ENCODE data around the gene TICAM2.

Gene TICAM2

GRCh38 chr5:115542651-115543364 is 59.5 kb downstream of the TICAM2 start:
- Histone ChIP-seq H4K20me1 (ENCODE audit: insufficient read depth, low read length) (peaks cover 59% of the 10 kb centered on the region), H3K36me3 (replicated peaks; ENCODE audit: low read depth, low read length) (peaks cover 53% of the 10 kb centered on the region), H3K27ac (ENCODE audit: low read length) (no peak overlapping the region), H3K4me2 (ENCODE audit: low read length) (peak overlapping the region; percentile 99), H3K27me3 (ENCODE audit: low read depth, low read length) (no peaks in the 10 kb centered on the region), H3K9ac (ENCODE audit: low read length) (peak overlapping the region; percentile 78), H2AFZ (ENCODE audit: low read depth, low read length) (no peak overlapping the region), H3K4me1 (ENCODE audit: low read length) (peaks cover 34% of the 10 kb centered on the region), H3K4me3 (ENCODE audit: low read length) (peak overlapping the region; percentile 94), H3K79me2 (ENCODE audit: low read length) (peaks cover 67% of the 10 kb centered on the region), H3K9me3 (ENCODE audit: insufficient read depth, low read length) (0 out of 2 replicates have a peak, but pooled peaks cover 8% of the 10 kb centered on the region)
- no peak for TF ChIP-seq CTCF (IDR thresholded peaks at IDR 0.05; ENCODE audit: low read depth, low read length)
- no peak for TF ChIP-seq EZH2phosphoT487 (IDR thresholded peaks at IDR 0.05; ENCODE audit: low read depth)

GRCh38 chr5:115542086-115542485 is 60.2 kb downstream of the TICAM2 start:
- peaks cover 65% of the 10 kb centered on the region for H4K20me1 ChIP-seq (ENCODE audit: insufficient read depth, low read length)

GRCh38 chr5:115541611-115542010 is 60.7 kb downstream of the TICAM2 start:
- peaks cover 70% of the 10 kb centered on the region for H4K20me1 ChIP-seq (ENCODE audit: insufficient read depth, low read length)

More at GRCh38 chr5:115542086-115542485, 60.2 kb downstream of the TICAM2 start:
- peaks cover 57% of the 10 kb centered on the region for H3K36me3 ChIP-seq (replicated peaks; ENCODE audit: low read depth, low read length)
- H3K4me2 ChIP-seq (ENCODE audit: low read length): peak overlapping the region; percentile 99
- no peak overlapping the region for H2AFZ ChIP-seq (ENCODE audit: low read depth, low read length)
- TF ChIP-seq CTCF (IDR thresholded peaks at IDR 0.05; ENCODE audit: low read depth, low read length): no peak
- no peak for TF ChIP-seq EZH2phosphoT487 (IDR thresholded peaks at IDR 0.05; ENCODE audit: low read depth)
- 0 out of 2 replicates have a peak, but pooled peaks cover 8% of the 10 kb centered on the region for H3K9me3 ChIP-seq (ENCODE audit: insufficient read depth, low read length)
- peak overlapping the region; percentile 94 for H3K4me3 ChIP-seq (ENCODE audit: low read length)
- H3K9ac ChIP-seq (ENCODE audit: low read length): peak overlapping the region; percentile 48
- H3K4me1 ChIP-seq (ENCODE audit: low read length): peaks cover 34% of the 10 kb centered on the region
- H3K79me2 ChIP-seq (ENCODE audit: low read length): peaks cover 74% of the 10 kb centered on the region
- H3K27me3 ChIP-seq (ENCODE audit: low read depth, low read length): no peaks in the 10 kb centered on the region
- H3K27ac ChIP-seq (ENCODE audit: low read length): no peak overlapping the region

More at GRCh38 chr5:115541611-115542010, 60.7 kb downstream of the TICAM2 start:
- Histone ChIP-seq H3K4me3 (ENCODE audit: low read length) (peak overlapping the region; percentile 94), H2AFZ (ENCODE audit: low read depth, low read length) (no peak overlapping the region), H3K36me3 (replicated peaks; ENCODE audit: low read depth, low read length) (peaks cover 61% of the 10 kb centered on the region), H3K4me2 (ENCODE audit: low read length) (peak overlapping the region; percentile 99), H3K9ac (ENCODE audit: low read length) (no peak overlapping the region), H3K27ac (ENCODE audit: low read length) (no peak overlapping the region), H3K79me2 (ENCODE audit: low read length) (peaks cover 79% of the 10 kb centered on the region), H3K9me3 (ENCODE audit: insufficient read depth, low read length) (0 out of 2 replicates have a peak, but pooled peaks cover 8% of the 10 kb centered on the region), H3K27me3 (ENCODE audit: low read depth, low read length) (no peaks in the 10 kb centered on the region), H3K4me1 (ENCODE audit: low read length) (peaks cover 34% of the 10 kb centered on the region)
- no peak for TF ChIP-seq CTCF (IDR thresholded peaks at IDR 0.05; ENCODE audit: low read depth, low read length)
- no peak for TF ChIP-seq EZH2phosphoT487 (IDR thresholded peaks at IDR 0.05; ENCODE audit: low read depth)
